Keratinocyte (primary cell): Measurements from ENCODE around the gene PCYT1B. TPM values are rescaled to one million over a fixed set of nuclear protein-coding genes. Genes with fewer than 3 reads are reported as not detected.

Experiments used
- DNase-seq: peaks from one replicate; pipeline ENCODE4 v3.0.0-alpha.2; 2011; ENCODE audit warnings: low read depth, missing footprints, low spot score
- FAIRE-seq: peaks from 2 replicates; lab custom pipeline; 2011; peaks lifted over from hg19 to GRCh38; lab: Jason Lieb, UNC
- H2AFZ ChIP-seq: 2 replicates; pipeline ENCODE4 v1.6.0; 2012; ENCODE audit warnings: low read length, control low read depth, inconsistent platforms; ENCODE audit not compliant: control insufficient read depth
- H3K27ac ChIP-seq: 2 replicates; pipeline ENCODE4 v1.5.1; 2011; ENCODE audit warnings: low read length; ENCODE audit not compliant: control insufficient read depth, insufficient read depth
- H3K27me3 ChIP-seq: 3 replicates; pipeline ENCODE4 v1.6.0; 2011; ENCODE audit warnings: low read length; ENCODE audit not compliant: control insufficient read depth, insufficient read depth; ENCODE audit errors: extremely low read depth
- H3K36me3 ChIP-seq, 2 experiments: 2 replicates in 1 of 2; 3 replicates in 1 of 2; pipeline ENCODE4 v1.5.1; 2011; ENCODE audit warnings: low read length in 2 of 2, mild to moderate bottlenecking in 1 of 2; ENCODE audit not compliant: control insufficient read depth in 2 of 2, insufficient read depth in 2 of 2; ENCODE audit errors: extremely low read depth in 1 of 2
- H3K4me1 ChIP-seq: 3 replicates; pipeline ENCODE4 v1.5.1; 2011; ENCODE audit warnings: low read length; ENCODE audit not compliant: control insufficient read depth, insufficient read depth; ENCODE audit errors: extremely low read depth
- H3K4me2 ChIP-seq: 3 replicates; pipeline ENCODE4 v1.6.0; 2011; ENCODE audit warnings: low read depth, low read length; ENCODE audit not compliant: control insufficient read depth, insufficient read depth; ENCODE audit errors: extremely low read depth
- H3K4me3 ChIP-seq, 3 experiments: fragments of 200-600 bp in 1 of 3; sonication (generic) in 1 of 3; 2 replicates in 2 of 3; 3 replicates in 1 of 3; pipeline ENCODE4 v1.5.1; 2011 to 2016; ENCODE audit warnings: low read length in 3 of 3, mild to moderate bottlenecking in 3 of 3, control low read depth in 2 of 3, inconsistent platforms in 1 of 3, low read depth in 1 of 3, mixed read lengths in 1 of 3, mixed run types in 1 of 3, moderate library complexity in 1 of 3; ENCODE audit not compliant: control insufficient read depth in 2 of 3, insufficient read depth in 2 of 3; ENCODE audit errors: extremely low read depth in 1 of 3
- H3K79me2 ChIP-seq: 2 replicates; pipeline ENCODE4 v1.6.0; 2012; ENCODE audit warnings: low read length; ENCODE audit not compliant: control insufficient read depth, insufficient read depth
- H3K9ac ChIP-seq: 3 replicates; pipeline ENCODE4 v1.6.0; 2011; ENCODE audit warnings: low read length; ENCODE audit not compliant: control insufficient read depth, insufficient read depth; ENCODE audit errors: extremely low read depth
- H3K9me1 ChIP-seq: 3 replicates; pipeline ENCODE4 v1.6.0; 2011; ENCODE audit warnings: low read length; ENCODE audit not compliant: control insufficient read depth, insufficient read depth; ENCODE audit errors: extremely low read depth
- H3K9me3 ChIP-seq: 2 replicates; pipeline ENCODE4 v1.5.1; 2012; ENCODE audit warnings: low read depth, low read length; ENCODE audit not compliant: control insufficient read depth
- H4K20me1 ChIP-seq: 3 replicates; pipeline ENCODE4 v1.6.0; 2011; ENCODE audit warnings: low read length; ENCODE audit not compliant: control insufficient read depth, insufficient read depth; ENCODE audit errors: extremely low read depth
- EZH2 ChIP-seq: IDR thresholded peaks from one replicate; pipeline ENCODE4 v1.6.1; 2012; ENCODE audit warnings: inconsistent platforms, mild to moderate bottlenecking, low read length, moderate library complexity
- dilution Hi-C: fragments of 300-500 bp; cut with MboI; formaldehyde crosslinking; loops from one replicate; pipeline ENCODE4 v1.7.0; 2020; ENCODE audit warnings: low sequenced_read_pairs; ENCODE audit not compliant: extremely low pct_ligation_motif_present
- polyA plus RNA-seq, 5 experiments: library from polyadenylated mRNA; depleted of rRNA in 3 of 5; stranded (reverse) in 3 of 5; stranded (forward) in 1 of 5; unstranded in 1 of 5; fragments of >200 nt; gene quantifications; 1 replicate in 1 of 5; 2 replicates in 3 of 5; 3 replicates in 1 of 5; pipeline versions ENCODE4 v1.2.1 to v1.2.3, GENCODE V29; 2011 to 2012; ENCODE audit warnings: missing spikeins in 2 of 5, low read depth in 1 of 5, low replicate concordance in 1 of 5
- TF ChIP-seq, protein P1 (sequence below), 3 experiments: IDR thresholded peaks in 1 of 3; conservative IDR thresholded peaks in 1 of 3; optimal IDR thresholded peaks in 1 of 3; 2 replicates in 2 of 3; 3 replicates in 1 of 3; pipeline versions ENCODE3 to v1.5.1; 2011; ENCODE audit warnings: low read length in 3 of 3, mild to moderate bottlenecking in 3 of 3, moderate library complexity in 2 of 3, control low read depth in 1 of 3, inconsistent platforms in 1 of 3; ENCODE audit not compliant: insufficient read depth in 2 of 3; ENCODE audit errors: extremely low read depth in 1 of 3

The PCYT1B gene
- polyA plus RNA-seq, 1 donor (not counting 4 experiments of a cell fraction or from before 2014, with no cell fraction given), result 3.7 TPM

GRCh38 chrX:24575496-24575895 is 71.7 kb downstream of the PCYT1B start:
- Histone ChIP-seq H3K9me3 (no peaks in the 10 kb centered on the region), H3K4me2 (no peak overlapping the region), H3K9ac (no peak overlapping the region), H2AFZ (no peak overlapping the region), H3K79me2 (no peaks in the 10 kb centered on the region), H3K27ac (no peak overlapping the region), H3K9me1 (no peaks in the 10 kb centered on the region), H3K4me1 (no peaks in the 10 kb centered on the region), H3K4me3 (no peak overlapping the region), H3K27me3 (no peaks in the 10 kb centered on the region), H4K20me1 (no peaks in the 10 kb centered on the region), H3K36me3 (no peaks in the 10 kb centered on the region)
- FAIRE-seq (no peak), DNase-seq (no peak)
- TF ChIP-seq EZH2, result no peak
- TF ChIP-seq, protein P1, sequence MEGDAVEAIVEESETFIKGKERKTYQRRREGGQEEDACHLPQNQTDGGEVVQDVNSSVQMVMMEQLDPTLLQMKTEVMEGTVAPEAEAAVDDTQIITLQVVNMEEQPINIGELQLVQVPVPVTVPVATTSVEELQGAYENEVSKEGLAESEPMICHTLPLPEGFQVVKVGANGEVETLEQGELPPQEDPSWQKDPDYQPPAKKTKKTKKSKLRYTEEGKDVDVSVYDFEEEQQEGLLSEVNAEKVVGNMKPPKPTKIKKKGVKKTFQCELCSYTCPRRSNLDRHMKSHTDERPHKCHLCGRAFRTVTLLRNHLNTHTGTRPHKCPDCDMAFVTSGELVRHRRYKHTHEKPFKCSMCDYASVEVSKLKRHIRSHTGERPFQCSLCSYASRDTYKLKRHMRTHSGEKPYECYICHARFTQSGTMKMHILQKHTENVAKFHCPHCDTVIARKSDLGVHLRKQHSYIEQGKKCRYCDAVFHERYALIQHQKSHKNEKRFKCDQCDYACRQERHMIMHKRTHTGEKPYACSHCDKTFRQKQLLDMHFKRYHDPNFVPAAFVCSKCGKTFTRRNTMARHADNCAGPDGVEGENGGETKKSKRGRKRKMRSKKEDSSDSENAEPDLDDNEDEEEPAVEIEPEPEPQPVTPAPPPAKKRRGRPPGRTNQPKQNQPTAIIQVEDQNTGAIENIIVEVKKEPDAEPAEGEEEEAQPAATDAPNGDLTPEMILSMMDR (optimal IDR thresholded peaks at IDR 0.05 in 1 of 3, IDR thresholded peaks at IDR 0.05 in 1 of 3, conservative IDR thresholded peaks at IDR 0.05 in 1 of 3; ENCODE audit: extremely low read depth in 1 of 3, insufficient read depth in 2 of 3, low read length in 3 of 3), result no peak
- dilution Hi-C loops, result no loop called here

- H3K27me3 ChIP-seq, result no peaks in the 10 kb centered on the region
- no peak overlapping the region for H2AFZ ChIP-seq
- dilution Hi-C loops, result no loop called here
- no peak overlapping the region for H3K4me2 ChIP-seq
- H3K79me2 ChIP-seq, result no peaks in the 10 kb centered on the region
- H3K27ac ChIP-seq, result no peak overlapping the region
- TF ChIP-seq, protein P1 (optimal IDR thresholded peaks at IDR 0.05 in 1 of 3, IDR thresholded peaks at IDR 0.05 in 1 of 3, conservative IDR thresholded peaks at IDR 0.05 in 1 of 3; ENCODE audit: extremely low read depth in 1 of 3, insufficient read depth in 2 of 3, low read length in 3 of 3), result no peak
- no peaks in the 10 kb centered on the region for H4K20me1 ChIP-seq
- DNase-seq (no peak), FAIRE-seq (no peak)
- H3K9me3 ChIP-seq, result no peaks in the 10 kb centered on the region
- no peaks in the 10 kb centered on the region for H3K9me1 ChIP-seq
- H3K4me3 ChIP-seq, result no peak overlapping the region
- H3K36me3 ChIP-seq, result no peaks in the 10 kb centered on the region
- no peaks in the 10 kb centered on the region for H3K4me1 ChIP-seq
- H3K9ac ChIP-seq, result no peak overlapping the region
Measured at GRCh38 chrX:24574743-24575142, 72.4 kb downstream of the PCYT1B start.
